HepG2 (cell line): Measurements from ENCODE around the gene ERF. TPM values are rescaled to one million over a fixed set of nuclear protein-coding genes. Genes with fewer than 3 reads are reported as not detected.

ENCODE experiments used
- HES4 ChIP-seq: sonication (generic); formaldehyde crosslinking; IDR thresholded peaks from 2 replicates; pipeline ENCODE4 v1.9.0; 2021; ENCODE audit warnings: mild to moderate bottlenecking, missing genetic modification reagents, borderline replicate concordance
- HNF4A ChIP-seq: sonication (generic); formaldehyde crosslinking; IDR thresholded peaks from 2 replicates; pipeline ENCODE4 v1.4.0; 2020; ENCODE audit warnings: missing genetic modification reagents
- JUND ChIP-seq: sonication (generic); formaldehyde crosslinking; IDR thresholded peaks from 2 replicates; pipeline ENCODE4 v1.8.0; 2022; ENCODE audit warnings: mild to moderate bottlenecking, missing genetic modification reagents
- MED13 ChIP-seq: sonication (generic); formaldehyde crosslinking; IDR thresholded peaks from 2 replicates; pipeline ENCODE4 v1.5.0; 2020; ENCODE audit warnings: missing genetic modification reagents
- MLXIP ChIP-seq: sonication (generic); formaldehyde crosslinking; IDR thresholded peaks from 2 replicates; pipeline ENCODE4 v1.9.0; 2021; ENCODE audit warnings: missing genetic modification reagents, borderline replicate concordance
- SCMH1 ChIP-seq: sonication (generic); formaldehyde crosslinking; IDR thresholded peaks from 2 replicates; pipeline ENCODE4 v1.9.0; 2021; ENCODE audit warnings: missing genetic modification reagents, mild to moderate bottlenecking, borderline replicate concordance
- SNAPC4 ChIP-seq: sonication (generic); formaldehyde crosslinking; IDR thresholded peaks from 2 replicates; pipeline ENCODE4 v1.4.0; 2020; ENCODE audit warnings: mild to moderate bottlenecking, missing genetic modification reagents
- THAP8 ChIP-seq: sonication (generic); formaldehyde crosslinking; IDR thresholded peaks from 2 replicates; pipeline ENCODE4 v1.5.1; 2020; ENCODE audit warnings: missing genetic modification reagents, mild to moderate bottlenecking, borderline replicate concordance
- ZBTB25 ChIP-seq: IDR thresholded peaks from 2 replicates; pipeline ENCODE4 v1.6.1; 2018; ENCODE audit warnings: missing genetic modification reagents
- ZNF160 ChIP-seq: sonication (generic); formaldehyde crosslinking; IDR thresholded peaks from 2 replicates; pipeline ENCODE4 v1.8.0; 2022; ENCODE audit warnings: mild to moderate bottlenecking, inconsistent platforms, missing genetic modification reagents
- ZNF326 ChIP-seq: sonication (generic); formaldehyde crosslinking; IDR thresholded peaks from 2 replicates; pipeline ENCODE4 v1.4.0; 2020; ENCODE audit warnings: missing genetic modification reagents, borderline replicate concordance
- ZNF432 ChIP-seq: sonication (generic); formaldehyde crosslinking; IDR thresholded peaks from 2 replicates; pipeline ENCODE4 v1.5.0; 2020; ENCODE audit warnings: missing genetic modification reagents, mild to moderate bottlenecking, borderline replicate concordance
- ZNF558 ChIP-seq: sonication (generic); formaldehyde crosslinking; IDR thresholded peaks from 2 replicates; pipeline ENCODE4 v1.9.0; 2022; ENCODE audit warnings: mild to moderate bottlenecking, missing genetic modification reagents, borderline replicate concordance
- ZNF704 ChIP-seq: sonication (generic); formaldehyde crosslinking; IDR thresholded peaks from 2 replicates; pipeline ENCODE4 v1.8.1; 2023; ENCODE audit warnings: mild to moderate bottlenecking, inconsistent platforms, moderate library complexity, missing genetic modification reagents, borderline replicate concordance
- polyA plus RNA-seq, 8 experiments: library from polyadenylated mRNA; depleted of rRNA in 3 of 8; stranded (reverse) in 7 of 8; unstranded in 1 of 8; fragments of >200 nt; fragmentation: Illumina TruSeq in 4 of 8; extraction: Trizol in 4 of 8; gene quantifications; 2 replicates each; pipeline versions ENCODE4 v1.2.1 to v1.2.3, GENCODE V29; 2011 to 2016; ENCODE audit warnings: low read depth in 4 of 8, missing spikeins in 1 of 8, mixed read lengths in 1 of 8; ENCODE audit not compliant: insufficient read depth in 1 of 8
- total RNA-seq, 5 experiments: library from RNA; depleted of rRNA; stranded (reverse); fragments of >200 nt; fragmentation: Illumina TruSeq; extraction: Trizol; gene quantifications; 2 replicates each; pipeline ENCODE4 v1.2.3, GENCODE V29; 2016; ENCODE audit warnings: low read depth in 1 of 5

Gene ERF
- total and polyA plus RNA-seq, 2 of the 13 experiments (the other 11 are each of a cell fraction or from before 2014, with no cell fraction given) = 67.1 to 69.9 TPM

GRCh38 chr19:42254089-42254849, 659 bp downstream of the ERF start (continued):
- TF ChIP-seq HES4 (no peak; the same call in 1 of the 2 replicates), ZNF704 (CRISPR knock-in tag) (no peak), ZBTB25 (CRISPR knock-in tag) (peak; percentile 49), SNAPC4 (CRISPR knock-in tag) (peak; percentile 52; the same call in 1 of the 2 replicates), SCMH1 (CRISPR knock-in tag) (no peak), HNF4A (CRISPR knock-in tag) (peak; percentile 70), JUND (CRISPR knock-in tag) (0 out of 2 replicates have a peak, but pooled peaks have one; percentile 4), THAP8 (CRISPR knock-in tag) (0 out of 2 replicates have a peak, but pooled peaks have one; percentile 15), ZNF326 (no peak), MED13 (no peak), ZNF432 (CRISPR knock-in tag) (no peak), ZNF558 (CRISPR knock-in tag) (0 out of 2 replicates have a peak, but pooled peaks have one; percentile 29), MLXIP (CRISPR knock-in tag) (no peak), ZNF160 (CRISPR knock-in tag) (no peak)
